ENCODE data around the gene TMEM196. TPM values are rescaled to one million over a fixed set of nuclear protein-coding genes. Genes with fewer than 3 reads are reported as not detected.

TMEM196 gene
- total and polyA plus RNA-seq, 2 donors (not counting 3 experiments of a cell fraction or from before 2014, with no cell fraction given) = not detected

DNA sequence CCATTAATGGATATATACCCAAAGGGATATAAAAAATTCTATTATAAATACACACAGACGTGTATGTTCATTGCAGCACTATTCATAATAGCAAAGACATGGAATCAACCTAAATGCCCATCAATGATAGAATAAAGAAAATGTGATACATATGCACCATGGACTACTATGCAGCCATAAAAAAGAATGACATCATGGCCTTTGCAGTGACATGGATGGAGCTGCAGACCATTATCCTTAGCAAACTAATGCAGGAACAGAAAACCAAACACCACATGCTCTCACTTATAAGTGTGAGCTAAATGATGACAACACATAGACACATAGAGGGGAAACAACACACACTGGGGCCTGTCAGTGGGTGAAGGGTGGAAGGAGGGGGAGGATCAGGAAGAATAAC, 97.6 kb downstream of the TMEM196 start:
- ChIA-PET POLR2A (no interaction called here), CTCF (no interaction called here)
- Histone ChIP-seq H3K27ac (ENCODE audit: insufficient read depth, low read depth, low read length) (no peak overlapping the region), H3K36me3 (ENCODE audit: control insufficient read depth in 2 of 2, extremely low read depth in 1 of 2, insufficient read depth in 2 of 2, low read length in 2 of 2) (no peaks in the 10 kb centered on the region), H3K4me3 (replicated peaks in 1 of 3; ENCODE audit: insufficient read depth in 1 of 3, low read depth in 1 of 3, low read length in 3 of 3) (no peak overlapping the region), H4K20me1 (replicated peaks; ENCODE audit: control insufficient read depth, extremely low read depth, insufficient read depth, low read length) (no peaks in the 10 kb centered on the region), H3K4me1 (ENCODE audit: control insufficient read depth, extremely low read depth, insufficient read depth, low read length) (no peaks in the 10 kb centered on the region), H3K9ac (replicated peaks; ENCODE audit: extremely low read depth, insufficient read depth, low read length) (no peak overlapping the region), H3K79me2 (ENCODE audit: control insufficient read depth, insufficient read depth, low read length) (no peaks in the 10 kb centered on the region), H3K9me3 (replicated peaks; ENCODE audit: control insufficient read depth, insufficient read depth, low read length) (no peaks in the 10 kb centered on the region), H3K4me2 (ENCODE audit: insufficient read depth, low read length) (no peak overlapping the region), H3K9me1 (replicated peaks; ENCODE audit: control insufficient read depth, extremely low read depth, insufficient read depth, low read length) (no peaks in the 10 kb centered on the region), H2AFZ (ENCODE audit: low read depth, low read length) (no peak overlapping the region), H3K27me3 (ENCODE audit: control insufficient read depth in 2 of 2, insufficient read depth in 2 of 2, low read length in 2 of 2) (peaks cover 0 to 4% of the 10 kb centered on the region in 2 experiments)
- FAIRE-seq (no peak), DNase-seq (ENCODE audit: low read depth, low spot score) (no peak)
- intact Hi-C loops (cut with micrococcal nuclease) = no loop called here
- dilution Hi-C loops (cut with MboI; ENCODE audit: extremely low pct_ligation_motif_present, low sequenced_read_pairs) = no loop called here
- TF ChIP-seq POLR2AphosphoS5 (IDR thresholded peaks at IDR 0.05; ENCODE audit: insufficient read depth, low read depth, low read length) = no peak
- TF ChIP-seq JUN (IDR thresholded peaks at IDR 0.05; ENCODE audit: borderline replicate concordance, insufficient read depth, insufficient read length, low read depth) = no peak
- TF ChIP-seq, protein P1, sequence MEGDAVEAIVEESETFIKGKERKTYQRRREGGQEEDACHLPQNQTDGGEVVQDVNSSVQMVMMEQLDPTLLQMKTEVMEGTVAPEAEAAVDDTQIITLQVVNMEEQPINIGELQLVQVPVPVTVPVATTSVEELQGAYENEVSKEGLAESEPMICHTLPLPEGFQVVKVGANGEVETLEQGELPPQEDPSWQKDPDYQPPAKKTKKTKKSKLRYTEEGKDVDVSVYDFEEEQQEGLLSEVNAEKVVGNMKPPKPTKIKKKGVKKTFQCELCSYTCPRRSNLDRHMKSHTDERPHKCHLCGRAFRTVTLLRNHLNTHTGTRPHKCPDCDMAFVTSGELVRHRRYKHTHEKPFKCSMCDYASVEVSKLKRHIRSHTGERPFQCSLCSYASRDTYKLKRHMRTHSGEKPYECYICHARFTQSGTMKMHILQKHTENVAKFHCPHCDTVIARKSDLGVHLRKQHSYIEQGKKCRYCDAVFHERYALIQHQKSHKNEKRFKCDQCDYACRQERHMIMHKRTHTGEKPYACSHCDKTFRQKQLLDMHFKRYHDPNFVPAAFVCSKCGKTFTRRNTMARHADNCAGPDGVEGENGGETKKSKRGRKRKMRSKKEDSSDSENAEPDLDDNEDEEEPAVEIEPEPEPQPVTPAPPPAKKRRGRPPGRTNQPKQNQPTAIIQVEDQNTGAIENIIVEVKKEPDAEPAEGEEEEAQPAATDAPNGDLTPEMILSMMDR (IDR thresholded peaks at IDR 0.05; ENCODE audit: extremely low read depth in 1 of 2, insufficient read depth in 1 of 2, low read depth in 1 of 2, low read length in 2 of 2) = no peak
- no peak for TF ChIP-seq FOS (IDR thresholded peaks at IDR 0.05; ENCODE audit: borderline replicate concordance, insufficient read depth, low read length)
- TF ChIP-seq EZH2 (IDR thresholded peaks at IDR 0.05; ENCODE audit: borderline replicate concordance, low read depth, low read length, severe bottlenecking) = no peak
- TF ChIP-seq MYC (IDR thresholded peaks at IDR 0.05; ENCODE audit: low read depth, low read length) = no peak
- TF ChIP-seq, protein P2, sequence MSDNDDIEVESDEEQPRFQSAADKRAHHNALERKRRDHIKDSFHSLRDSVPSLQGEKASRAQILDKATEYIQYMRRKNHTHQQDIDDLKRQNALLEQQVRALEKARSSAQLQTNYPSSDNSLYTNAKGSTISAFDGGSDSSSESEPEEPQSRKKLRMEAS (IDR thresholded peaks at IDR 0.05; ENCODE audit: insufficient read depth, insufficient read length) = no peak
- TF ChIP-seq GATA2 (IDR thresholded peaks at IDR 0.05; ENCODE audit: insufficient read depth, insufficient read length, low read depth, low read length) = no peak
- no peak for TF ChIP-seq POLR2A (IDR thresholded peaks at IDR 0.05; ENCODE audit: low read depth, low read length)
- BruUV-seq (replicated peaks) = no TSS peak
